Measurements from ENCODE around the gene ZNF615.
"Not testable (repeated sequence)": the region's sequence is repeated elsewhere in the genome, so short reads cannot be mapped to it uniquely, and the experiment has no call there.

DNA sequence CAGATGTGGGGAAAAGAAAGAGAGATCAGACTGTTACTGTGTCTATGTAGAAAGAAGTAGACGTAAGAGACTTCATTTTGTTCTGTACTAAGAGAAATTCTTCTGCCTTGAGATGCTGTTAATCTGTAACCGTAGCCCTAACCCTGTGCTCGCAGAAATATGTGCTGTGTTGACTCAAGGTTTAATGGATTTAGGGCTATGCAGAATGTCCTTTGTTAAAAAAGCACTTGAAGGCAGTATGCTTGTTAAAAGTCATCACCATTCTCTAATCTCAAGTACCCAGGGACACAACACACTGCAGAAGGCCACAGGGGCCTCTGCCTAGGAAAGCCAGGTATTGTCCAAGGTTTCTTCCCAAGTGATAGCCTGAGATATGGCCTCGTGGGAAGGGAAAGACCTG lies 16.5 kb upstream of the ZNF615 start:
- TF ChIP-seq, protein P1, sequence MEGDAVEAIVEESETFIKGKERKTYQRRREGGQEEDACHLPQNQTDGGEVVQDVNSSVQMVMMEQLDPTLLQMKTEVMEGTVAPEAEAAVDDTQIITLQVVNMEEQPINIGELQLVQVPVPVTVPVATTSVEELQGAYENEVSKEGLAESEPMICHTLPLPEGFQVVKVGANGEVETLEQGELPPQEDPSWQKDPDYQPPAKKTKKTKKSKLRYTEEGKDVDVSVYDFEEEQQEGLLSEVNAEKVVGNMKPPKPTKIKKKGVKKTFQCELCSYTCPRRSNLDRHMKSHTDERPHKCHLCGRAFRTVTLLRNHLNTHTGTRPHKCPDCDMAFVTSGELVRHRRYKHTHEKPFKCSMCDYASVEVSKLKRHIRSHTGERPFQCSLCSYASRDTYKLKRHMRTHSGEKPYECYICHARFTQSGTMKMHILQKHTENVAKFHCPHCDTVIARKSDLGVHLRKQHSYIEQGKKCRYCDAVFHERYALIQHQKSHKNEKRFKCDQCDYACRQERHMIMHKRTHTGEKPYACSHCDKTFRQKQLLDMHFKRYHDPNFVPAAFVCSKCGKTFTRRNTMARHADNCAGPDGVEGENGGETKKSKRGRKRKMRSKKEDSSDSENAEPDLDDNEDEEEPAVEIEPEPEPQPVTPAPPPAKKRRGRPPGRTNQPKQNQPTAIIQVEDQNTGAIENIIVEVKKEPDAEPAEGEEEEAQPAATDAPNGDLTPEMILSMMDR (tag by site-specific recombination; IDR thresholded peaks at IDR 0.05): not testable (repeated sequence)
- not testable (repeated sequence) for TF ChIP-seq ZBTB8A (tag by site-specific recombination; IDR thresholded peaks at IDR 0.05); ZNF16 (tag by site-specific recombination; IDR thresholded peaks at IDR 0.05; ENCODE audit: low read depth); ZNF473 (tag by site-specific recombination; IDR thresholded peaks at IDR 0.05); BCL11A (tag by site-specific recombination; IDR thresholded peaks at IDR 0.05; ENCODE audit: low read depth); ZNF654 (tag by site-specific recombination; IDR thresholded peaks at IDR 0.05; ENCODE audit: low read depth); ZNF311 (tag by site-specific recombination; IDR thresholded peaks at IDR 0.05; ENCODE audit: borderline replicate concordance)
- TF ChIP-seq, protein P2, sequence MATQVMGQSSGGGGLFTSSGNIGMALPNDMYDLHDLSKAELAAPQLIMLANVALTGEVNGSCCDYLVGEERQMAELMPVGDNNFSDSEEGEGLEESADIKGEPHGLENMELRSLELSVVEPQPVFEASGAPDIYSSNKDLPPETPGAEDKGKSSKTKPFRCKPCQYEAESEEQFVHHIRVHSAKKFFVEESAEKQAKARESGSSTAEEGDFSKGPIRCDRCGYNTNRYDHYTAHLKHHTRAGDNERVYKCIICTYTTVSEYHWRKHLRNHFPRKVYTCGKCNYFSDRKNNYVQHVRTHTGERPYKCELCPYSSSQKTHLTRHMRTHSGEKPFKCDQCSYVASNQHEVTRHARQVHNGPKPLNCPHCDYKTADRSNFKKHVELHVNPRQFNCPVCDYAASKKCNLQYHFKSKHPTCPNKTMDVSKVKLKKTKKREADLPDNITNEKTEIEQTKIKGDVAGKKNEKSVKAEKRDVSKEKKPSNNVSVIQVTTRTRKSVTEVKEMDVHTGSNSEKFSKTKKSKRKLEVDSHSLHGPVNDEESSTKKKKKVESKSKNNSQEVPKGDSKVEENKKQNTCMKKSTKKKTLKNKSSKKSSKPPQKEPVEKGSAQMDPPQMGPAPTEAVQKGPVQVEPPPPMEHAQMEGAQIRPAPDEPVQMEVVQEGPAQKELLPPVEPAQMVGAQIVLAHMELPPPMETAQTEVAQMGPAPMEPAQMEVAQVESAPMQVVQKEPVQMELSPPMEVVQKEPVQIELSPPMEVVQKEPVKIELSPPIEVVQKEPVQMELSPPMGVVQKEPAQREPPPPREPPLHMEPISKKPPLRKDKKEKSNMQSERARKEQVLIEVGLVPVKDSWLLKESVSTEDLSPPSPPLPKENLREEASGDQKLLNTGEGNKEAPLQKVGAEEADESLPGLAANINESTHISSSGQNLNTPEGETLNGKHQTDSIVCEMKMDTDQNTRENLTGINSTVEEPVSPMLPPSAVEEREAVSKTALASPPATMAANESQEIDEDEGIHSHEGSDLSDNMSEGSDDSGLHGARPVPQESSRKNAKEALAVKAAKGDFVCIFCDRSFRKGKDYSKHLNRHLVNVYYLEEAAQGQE (tag by site-specific recombination; IDR thresholded peaks at IDR 0.05): not testable (repeated sequence)
- TF ChIP-seq, protein P3, sequence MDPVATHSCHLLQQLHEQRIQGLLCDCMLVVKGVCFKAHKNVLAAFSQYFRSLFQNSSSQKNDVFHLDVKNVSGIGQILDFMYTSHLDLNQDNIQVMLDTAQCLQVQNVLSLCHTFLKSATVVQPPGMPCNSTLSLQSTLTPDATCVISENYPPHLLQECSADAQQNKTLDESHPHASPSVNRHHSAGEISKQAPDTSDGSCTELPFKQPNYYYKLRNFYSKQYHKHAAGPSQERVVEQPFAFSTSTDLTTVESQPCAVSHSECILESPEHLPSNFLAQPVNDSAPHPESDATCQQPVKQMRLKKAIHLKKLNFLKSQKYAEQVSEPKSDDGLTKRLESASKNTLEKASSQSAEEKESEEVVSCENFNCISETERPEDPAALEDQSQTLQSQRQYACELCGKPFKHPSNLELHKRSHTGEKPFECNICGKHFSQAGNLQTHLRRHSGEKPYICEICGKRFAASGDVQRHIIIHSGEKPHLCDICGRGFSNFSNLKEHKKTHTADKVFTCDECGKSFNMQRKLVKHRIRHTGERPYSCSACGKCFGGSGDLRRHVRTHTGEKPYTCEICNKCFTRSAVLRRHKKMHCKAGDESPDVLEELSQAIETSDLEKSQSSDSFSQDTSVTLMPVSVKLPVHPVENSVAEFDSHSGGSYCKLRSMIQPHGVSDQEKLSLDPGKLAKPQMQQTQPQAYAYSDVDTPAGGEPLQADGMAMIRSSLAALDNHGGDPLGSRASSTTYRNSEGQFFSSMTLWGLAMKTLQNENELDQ (tag by site-specific recombination; IDR thresholded peaks at IDR 0.05; ENCODE audit: low read depth): not testable (repeated sequence)

Data from HEK293 (cell line).